GM04504 (cell line): ENCODE measurements around the gene THBS4.

Source experiments
- DNase-seq: peaks from one replicate; pipeline ENCODE4 v3.0.0-alpha.2; 2012; ENCODE audit warnings: low read depth

Gene THBS4

DNA sequence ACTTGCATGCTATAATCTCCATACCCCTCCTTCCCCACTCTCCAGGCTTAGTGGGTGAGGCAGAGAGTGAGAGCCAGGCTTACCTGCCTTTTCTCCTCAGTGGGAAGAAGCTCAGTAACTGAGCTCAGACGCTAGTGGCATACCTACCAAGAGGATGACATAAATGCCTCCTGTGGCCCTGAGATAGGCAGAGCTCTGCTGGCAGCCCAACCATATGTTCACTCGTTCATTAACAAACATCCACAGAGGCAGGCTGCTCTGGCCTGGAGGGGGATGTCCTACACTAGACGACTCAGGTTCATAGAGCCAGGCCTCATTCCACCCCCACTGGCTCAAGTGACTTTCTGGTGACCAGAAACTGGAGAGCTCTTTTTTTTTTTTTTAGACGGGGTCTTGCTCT lies 81.3 kb downstream of the THBS4 start:
- no peak for DNase-seq

DNA sequence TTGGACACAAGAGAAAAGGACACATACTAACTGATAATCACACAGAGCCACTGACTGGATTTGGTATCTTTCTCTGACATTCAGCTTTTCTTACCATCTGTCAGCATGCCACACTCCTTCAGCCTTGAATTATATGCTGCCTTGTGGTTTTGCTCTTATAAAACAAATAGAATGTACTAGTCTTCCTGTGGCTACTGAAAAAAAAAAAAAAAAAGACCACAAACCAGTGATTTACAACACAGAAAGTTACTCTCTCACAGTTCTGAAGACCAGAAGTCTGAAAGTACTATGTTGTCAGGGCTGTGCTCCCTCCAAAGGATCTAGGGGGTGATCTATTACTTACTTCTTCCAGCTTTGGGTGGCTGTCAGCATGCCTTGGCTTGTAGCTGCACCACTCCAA lies 82.3 kb downstream of the THBS4 start:
- DNase-seq = no peak

DNA sequence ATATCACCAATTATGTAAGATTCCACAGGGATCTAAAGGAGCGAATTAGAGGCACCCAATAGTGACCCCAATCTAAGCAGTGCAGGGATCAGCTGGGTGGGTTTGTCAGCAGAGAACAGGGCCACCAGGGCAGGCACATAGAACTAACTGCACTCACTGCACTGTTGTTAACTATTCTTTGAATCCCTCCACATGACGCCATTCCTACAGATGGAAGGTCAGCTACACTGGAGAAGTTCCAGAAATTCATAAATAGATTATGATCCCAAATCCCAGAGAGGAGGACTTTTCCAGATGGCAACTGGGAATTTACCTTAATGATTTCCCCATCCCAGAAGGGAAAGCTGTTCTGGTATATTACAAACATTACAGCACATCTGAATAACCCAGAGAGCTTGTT lies 84.2 kb downstream of the THBS4 start:
- DNase-seq = no peak

DNA sequence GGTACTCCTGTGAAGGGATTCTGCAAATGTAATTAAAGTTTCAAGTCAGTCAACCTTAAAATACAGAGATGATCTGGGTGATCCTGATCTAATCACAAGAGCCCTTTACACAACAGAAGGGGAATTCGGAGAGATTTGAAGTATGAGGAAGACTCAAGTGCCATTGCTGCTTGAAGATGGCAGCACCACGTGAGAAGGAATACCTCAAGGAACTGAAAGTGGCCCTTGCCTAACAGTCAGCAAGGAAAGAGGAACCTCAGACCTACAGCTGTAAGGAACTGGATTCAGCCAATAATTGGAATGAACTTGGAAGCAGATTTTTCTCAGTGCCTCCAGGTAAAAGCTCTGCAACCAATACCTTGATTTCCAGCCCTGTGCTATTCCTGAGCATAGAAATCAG lies 87.4 kb downstream of the THBS4 start:
- DNase-seq = no peak

DNA sequence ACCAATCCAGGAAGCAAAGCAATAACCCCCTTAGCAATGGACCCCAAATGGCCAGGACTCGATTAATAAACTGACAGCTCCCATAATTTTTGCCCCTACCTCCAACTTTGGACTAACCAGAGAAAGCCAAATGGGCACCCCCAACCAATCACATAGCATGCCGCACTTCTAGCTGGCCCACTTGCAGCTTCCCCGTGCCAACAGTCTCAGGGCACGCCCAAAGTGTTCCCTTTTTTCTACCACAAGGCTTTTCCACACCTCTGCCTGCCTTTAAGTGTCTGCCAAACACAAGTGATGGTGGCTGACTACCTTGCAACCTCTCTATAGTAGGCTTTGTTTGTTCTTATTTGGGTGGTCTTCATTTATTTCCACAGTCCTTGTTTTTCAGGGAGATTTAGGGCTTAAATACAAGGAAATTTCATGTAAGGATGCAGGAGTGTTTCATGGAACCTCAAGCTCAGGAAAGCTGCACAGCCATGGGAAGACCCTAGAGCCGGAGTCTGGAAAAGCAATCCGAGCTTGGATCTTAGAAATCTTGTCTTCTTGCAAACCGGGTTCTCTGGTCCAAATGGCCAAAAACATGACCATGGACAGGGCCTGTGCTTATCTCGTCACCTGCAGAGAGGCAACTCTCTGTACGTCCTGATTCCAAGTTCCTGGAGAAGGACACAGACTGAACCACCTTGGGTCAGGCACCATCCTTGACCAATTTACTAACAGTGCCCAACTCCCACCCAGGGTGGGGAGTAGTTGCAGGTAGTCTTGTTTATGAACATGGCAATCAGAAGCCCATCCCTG lies 89.2 kb downstream of the THBS4 start:
- no peak for DNase-seq

DNA sequence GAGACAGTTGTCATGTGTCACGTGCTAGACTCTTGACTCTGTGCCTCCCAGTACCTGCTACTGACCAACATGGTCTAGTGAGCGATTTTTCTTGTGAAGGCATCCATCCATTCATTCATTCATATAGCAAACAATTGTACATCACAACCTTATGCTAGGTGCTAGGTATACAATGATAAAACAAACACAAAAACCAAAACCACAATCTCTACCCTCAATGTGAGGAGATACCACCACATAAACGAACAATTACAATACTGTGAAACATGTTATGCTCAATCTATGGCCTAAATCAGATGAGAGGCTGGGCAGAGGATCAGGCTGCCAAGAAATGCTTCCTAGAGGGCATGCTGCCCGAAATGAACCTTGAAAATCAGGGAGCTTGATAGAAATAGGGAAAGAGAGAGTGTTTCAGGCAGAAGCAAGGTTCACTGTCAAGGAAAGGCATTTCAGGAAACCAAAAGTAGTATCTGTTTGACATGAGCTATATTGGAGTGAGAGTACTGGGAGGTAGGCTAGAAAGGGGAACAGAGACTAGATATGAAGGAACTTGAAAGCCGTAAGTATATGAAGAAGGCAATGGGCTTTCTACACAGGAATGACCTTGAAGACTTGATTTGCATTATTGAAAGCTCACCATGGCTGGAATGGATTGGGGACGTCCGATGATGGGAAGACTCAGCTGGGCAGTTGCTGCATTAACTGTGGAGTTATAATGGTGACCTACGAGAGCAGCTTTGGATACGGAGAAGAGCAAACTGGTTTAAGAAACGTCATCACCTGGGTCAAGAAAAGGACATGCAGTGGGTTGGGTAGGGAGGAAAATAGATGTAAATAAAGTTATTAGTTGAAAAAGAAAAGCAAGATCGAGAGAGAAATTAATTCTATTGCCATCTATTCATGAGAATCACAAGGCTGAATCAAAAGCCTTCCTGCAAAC lies 90.1 kb downstream of the THBS4 start:
- DNase-seq = no peak

DNA sequence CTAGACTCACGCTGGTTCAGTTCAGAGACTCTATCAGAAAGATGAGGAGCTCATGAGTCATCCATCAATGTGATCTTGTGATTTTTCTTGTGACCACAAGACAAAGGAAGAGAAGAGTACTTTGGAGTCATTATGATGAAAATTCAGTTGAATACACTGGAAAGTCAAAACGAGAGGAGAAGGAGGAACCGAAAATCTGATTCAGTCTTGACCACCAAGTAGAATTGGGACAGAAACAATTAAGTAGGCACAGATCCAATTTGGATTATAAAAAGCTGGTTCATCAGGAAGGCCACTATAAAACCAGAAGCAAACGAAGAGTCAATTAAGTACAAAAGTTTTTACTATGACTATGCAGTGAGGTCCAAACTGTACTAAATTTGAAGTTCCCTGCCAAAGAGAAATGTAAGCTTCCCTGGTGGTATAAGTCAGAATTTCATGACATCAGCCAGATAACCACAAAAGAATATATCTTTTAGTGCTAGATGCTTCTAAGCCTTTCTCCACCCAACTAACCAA lies 90.9 kb downstream of the THBS4 start:
- peak; percentile 65 for DNase-seq

DNA sequence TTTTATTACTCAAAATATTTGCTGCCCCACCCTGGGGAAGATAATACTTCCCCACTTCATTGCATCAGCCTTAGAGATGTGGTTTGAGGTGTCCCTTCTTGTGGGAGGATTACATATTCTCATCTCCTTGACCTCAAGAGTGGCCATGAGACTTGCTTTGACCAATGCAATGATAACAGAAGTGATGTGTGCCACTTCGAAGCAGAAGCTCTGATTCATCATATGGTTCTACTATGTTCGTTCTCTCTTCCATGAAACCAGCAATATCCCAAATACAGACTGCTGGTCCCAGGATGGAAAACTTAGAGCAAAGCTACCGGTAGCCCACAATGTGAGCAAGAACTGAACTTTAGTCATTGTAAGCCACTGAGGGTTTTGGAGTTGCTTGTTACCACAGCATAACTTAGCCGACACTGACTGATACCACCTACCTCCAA lies 92.0 kb downstream of the THBS4 start:
- DNase-seq = no peak

DNA sequence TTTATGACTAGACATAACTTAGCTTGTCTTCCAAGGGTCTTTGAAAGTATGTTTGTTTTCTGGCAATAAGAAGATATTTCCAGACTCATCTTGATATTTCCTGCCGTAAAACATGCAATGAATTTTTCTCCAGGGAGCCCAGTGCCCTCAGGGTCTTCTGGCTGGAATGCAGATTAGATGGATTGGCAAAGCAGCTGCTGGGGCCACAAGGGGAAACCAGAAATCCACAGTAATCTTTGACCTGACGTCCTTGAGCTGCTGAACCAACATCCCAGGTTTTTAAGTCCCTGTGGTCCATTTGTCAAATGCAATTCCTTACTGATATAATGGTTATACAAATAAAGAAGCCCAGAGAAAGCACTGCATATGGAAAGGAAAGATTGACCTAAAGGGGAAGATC lies 93.0 kb downstream of the THBS4 start:
- DNase-seq = no peak

DNA sequence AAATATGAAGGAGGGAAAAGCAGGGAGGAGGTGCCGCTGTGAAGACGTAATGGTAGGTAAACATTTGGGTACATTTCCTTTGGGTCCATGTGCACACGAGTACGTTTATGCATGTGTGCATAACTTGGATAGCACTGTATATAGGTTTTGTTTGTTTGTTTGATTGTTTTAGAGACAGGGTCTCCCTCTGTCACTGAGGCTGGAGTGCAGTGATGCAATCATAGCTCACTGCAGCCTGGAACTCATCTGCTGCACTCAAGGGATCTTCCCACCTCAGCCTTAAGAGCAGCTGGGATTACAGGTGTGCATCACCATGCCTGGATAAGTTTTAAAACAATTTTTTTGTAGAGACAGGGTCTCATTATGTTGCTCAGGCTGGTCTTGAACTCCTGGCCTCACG lies 94.0 kb downstream of the THBS4 start:
- DNase-seq = no peak
